Measurements from ENCODE around the gene LONRF2.

LONRF2 gene

DNA sequence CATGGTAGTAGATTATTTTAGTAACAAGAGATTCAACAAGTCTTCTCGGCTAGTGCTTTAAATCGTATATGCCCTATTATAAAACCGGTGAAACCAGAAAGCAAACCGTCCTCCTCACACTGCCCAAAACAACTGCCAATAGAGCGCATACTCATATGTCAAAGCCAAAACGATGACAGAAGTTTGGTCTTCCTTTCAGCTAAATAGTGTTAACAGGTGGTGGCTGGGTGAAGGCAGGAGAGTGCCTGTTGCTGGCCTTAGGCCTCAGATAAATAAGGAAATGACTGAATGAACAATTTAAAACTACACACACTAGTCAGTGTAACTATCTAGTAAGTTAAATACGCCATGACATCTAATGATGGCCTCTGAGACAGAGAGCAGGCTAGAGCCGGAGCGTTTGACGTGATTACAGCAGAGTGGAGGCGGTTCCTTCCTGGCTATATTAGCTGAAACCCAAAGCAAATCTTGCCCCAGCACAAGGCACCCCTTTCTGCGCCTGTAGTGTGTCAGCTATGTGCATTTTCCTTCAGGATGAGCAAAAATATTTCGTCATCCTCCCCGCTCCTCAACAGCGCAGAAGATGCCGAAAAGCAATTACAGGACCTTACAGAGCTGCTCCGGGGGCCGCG is 1.6 kb downstream of the LONRF2 start:
- H3K27ac ChIP-seq (ENCODE audit: low read depth, low read length): no peak overlapping the region
- H3K4me1 ChIP-seq (ENCODE audit: control insufficient read depth, low read length): no peaks in the 10 kb centered on the region
- no peaks in the 10 kb centered on the region for H3F3A ChIP-seq (ENCODE audit: control insufficient read depth, insufficient read depth)
- TF ChIP-seq, protein P1, sequence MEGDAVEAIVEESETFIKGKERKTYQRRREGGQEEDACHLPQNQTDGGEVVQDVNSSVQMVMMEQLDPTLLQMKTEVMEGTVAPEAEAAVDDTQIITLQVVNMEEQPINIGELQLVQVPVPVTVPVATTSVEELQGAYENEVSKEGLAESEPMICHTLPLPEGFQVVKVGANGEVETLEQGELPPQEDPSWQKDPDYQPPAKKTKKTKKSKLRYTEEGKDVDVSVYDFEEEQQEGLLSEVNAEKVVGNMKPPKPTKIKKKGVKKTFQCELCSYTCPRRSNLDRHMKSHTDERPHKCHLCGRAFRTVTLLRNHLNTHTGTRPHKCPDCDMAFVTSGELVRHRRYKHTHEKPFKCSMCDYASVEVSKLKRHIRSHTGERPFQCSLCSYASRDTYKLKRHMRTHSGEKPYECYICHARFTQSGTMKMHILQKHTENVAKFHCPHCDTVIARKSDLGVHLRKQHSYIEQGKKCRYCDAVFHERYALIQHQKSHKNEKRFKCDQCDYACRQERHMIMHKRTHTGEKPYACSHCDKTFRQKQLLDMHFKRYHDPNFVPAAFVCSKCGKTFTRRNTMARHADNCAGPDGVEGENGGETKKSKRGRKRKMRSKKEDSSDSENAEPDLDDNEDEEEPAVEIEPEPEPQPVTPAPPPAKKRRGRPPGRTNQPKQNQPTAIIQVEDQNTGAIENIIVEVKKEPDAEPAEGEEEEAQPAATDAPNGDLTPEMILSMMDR (IDR thresholded peaks at IDR 0.05; ENCODE audit: low read depth, low read length, poor library complexity, severe bottlenecking): no peak
- no peak for TF ChIP-seq EZH2phosphoT487 (IDR thresholded peaks at IDR 0.05; ENCODE audit: borderline replicate concordance, low read length)
- peaks cover 11% of the 10 kb centered on the region; the same call in 1 of the 2 replicates for H3K9me3 ChIP-seq (ENCODE audit: control insufficient read depth, insufficient read depth, low read length)
- no peaks in the 10 kb centered on the region for H3K9me2 ChIP-seq (replicated peaks; ENCODE audit: control insufficient read depth, low read length)
- no peak overlapping the region for H3K4me3 ChIP-seq (ENCODE audit: low read length)
- H4K20me1 ChIP-seq (ENCODE audit: control insufficient read depth, insufficient read depth, low read depth, low read length): no peaks in the 10 kb centered on the region
- no peaks in the 10 kb centered on the region for H3K36me3 ChIP-seq (ENCODE audit: control insufficient read depth, low read length)
- no peaks in the 10 kb centered on the region for H3K79me2 ChIP-seq (ENCODE audit: control insufficient read depth, low read length)
- peaks cover 46% of the 10 kb centered on the region for H3K27me3 ChIP-seq (ENCODE audit: control insufficient read depth, low read length)
- no peak overlapping the region for H3K4me2 ChIP-seq (ENCODE audit: low read length)

DNA sequence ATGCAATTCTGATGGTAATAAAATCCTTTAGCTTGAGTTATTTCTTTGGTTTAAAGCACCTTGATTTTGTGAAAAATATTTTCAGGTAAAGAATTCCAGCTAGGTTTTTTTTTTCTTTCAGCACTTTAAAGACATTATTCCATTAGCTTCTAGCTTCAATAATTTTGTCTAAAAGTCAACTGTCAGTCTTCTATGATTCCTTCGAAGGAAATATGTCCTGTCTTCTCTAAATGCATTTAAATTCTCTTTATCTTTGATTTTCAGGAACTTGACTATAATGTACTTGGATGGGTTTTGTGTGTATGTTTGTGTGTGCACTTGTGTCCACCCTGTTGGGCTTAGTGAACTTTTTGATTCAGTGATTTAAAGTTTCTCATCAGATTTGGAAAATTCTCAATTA is 4.7 kb downstream of the LONRF2 start:
- TF ChIP-seq, protein P1 (IDR thresholded peaks at IDR 0.05; ENCODE audit: low read depth, low read length, poor library complexity, severe bottlenecking): no peak
- no peak for TF ChIP-seq EZH2phosphoT487 (IDR thresholded peaks at IDR 0.05; ENCODE audit: borderline replicate concordance, low read length)
- Histone ChIP-seq H3K9me3 (ENCODE audit: control insufficient read depth, insufficient read depth, low read length) (peaks cover 11% of the 10 kb centered on the region; the same call in 1 of the 2 replicates), H3K79me2 (ENCODE audit: control insufficient read depth, low read length) (no peaks in the 10 kb centered on the region), H3K4me2 (ENCODE audit: low read length) (no peak overlapping the region), H3K27me3 (ENCODE audit: control insufficient read depth, low read length) (peaks cover 26% of the 10 kb centered on the region), H3K4me1 (ENCODE audit: control insufficient read depth, low read length) (no peaks in the 10 kb centered on the region), H3K36me3 (ENCODE audit: control insufficient read depth, low read length) (no peaks in the 10 kb centered on the region), H4K20me1 (ENCODE audit: control insufficient read depth, insufficient read depth, low read depth, low read length) (no peaks in the 10 kb centered on the region), H3K9me2 (replicated peaks; ENCODE audit: control insufficient read depth, low read length) (no peaks in the 10 kb centered on the region), H3F3A (ENCODE audit: control insufficient read depth, insufficient read depth) (no peaks in the 10 kb centered on the region), H3K27ac (ENCODE audit: low read depth, low read length) (no peak overlapping the region), H3K4me3 (ENCODE audit: low read length) (no peak overlapping the region)

DNA sequence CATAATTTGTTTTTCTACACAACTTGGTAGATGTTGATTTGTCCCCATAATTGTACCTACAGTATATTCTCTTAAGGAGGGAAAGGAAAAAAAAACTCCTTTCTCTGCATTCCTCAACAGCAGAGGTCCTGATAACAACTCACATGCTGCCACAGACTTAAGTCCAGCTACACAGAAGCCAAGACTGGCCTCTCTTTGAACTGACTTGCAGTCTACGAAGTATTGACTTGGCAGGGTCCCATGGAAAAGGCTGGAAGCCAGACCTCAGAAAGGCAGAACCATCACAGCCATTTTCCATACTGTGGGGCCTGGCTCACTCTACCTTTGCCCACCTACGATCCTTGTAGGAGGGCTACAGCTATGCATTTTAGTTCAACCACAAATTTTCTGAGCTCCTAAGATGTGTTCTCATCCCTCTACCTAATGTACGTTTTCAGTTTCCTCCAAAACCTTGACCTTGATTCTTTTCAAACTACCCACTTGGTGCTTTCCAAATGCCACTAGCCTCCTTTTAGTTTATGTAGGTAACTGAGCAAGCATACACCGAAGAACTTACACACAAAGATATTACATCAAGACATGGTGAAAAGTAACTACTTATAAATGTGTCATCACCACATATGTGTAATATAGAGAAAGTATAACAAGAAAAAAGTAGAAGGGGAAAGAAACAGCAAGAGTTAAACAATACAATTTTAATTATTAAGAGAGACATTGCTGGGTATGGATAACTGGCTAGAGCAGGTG is 12.2 kb downstream of the LONRF2 start:
- H3K4me1 ChIP-seq (ENCODE audit: control insufficient read depth, low read length): no peaks in the 10 kb centered on the region
- TF ChIP-seq, protein P1 (IDR thresholded peaks at IDR 0.05; ENCODE audit: low read depth, low read length, poor library complexity, severe bottlenecking): no peak
- TF ChIP-seq EZH2phosphoT487 (IDR thresholded peaks at IDR 0.05; ENCODE audit: borderline replicate concordance, low read length): no peak

More for the DNA sequence above, 12.2 kb downstream of the LONRF2 start:
- Histone ChIP-seq H3K27me3 (ENCODE audit: control insufficient read depth, low read length) (peaks cover 10% of the 10 kb centered on the region; the same call in 1 of the 2 replicates), H4K20me1 (ENCODE audit: control insufficient read depth, insufficient read depth, low read depth, low read length) (no peaks in the 10 kb centered on the region), H3K4me3 (ENCODE audit: low read length) (no peak overlapping the region), H3K4me2 (ENCODE audit: low read length) (no peak overlapping the region), H3K79me2 (ENCODE audit: control insufficient read depth, low read length) (no peaks in the 10 kb centered on the region), H3K36me3 (ENCODE audit: control insufficient read depth, low read length) (no peaks in the 10 kb centered on the region), H3K9me2 (replicated peaks; ENCODE audit: control insufficient read depth, low read length) (no peaks in the 10 kb centered on the region), H3K9me3 (ENCODE audit: control insufficient read depth, insufficient read depth, low read length) (no peaks in the 10 kb centered on the region), H3F3A (ENCODE audit: control insufficient read depth, insufficient read depth) (no peaks in the 10 kb centered on the region), H3K27ac (ENCODE audit: low read depth, low read length) (no peak overlapping the region)

All from DOHH2 (cell line).